ENCODE results near the gene SH3BP5. TPM values are rescaled to one million over a fixed set of nuclear protein-coding genes. Genes with fewer than 3 reads are reported as not detected.

The SH3BP5 gene
- total and polyA plus RNA-seq, 2 donors (not counting 1 experiment from before 2014, with no cell fraction given): 76.6 to 92.3 TPM

GRCh38 chr3:15341030-15341726 is 8.8 kb upstream of the SH3BP5 start:
- TF ChIP-seq, protein P1, sequence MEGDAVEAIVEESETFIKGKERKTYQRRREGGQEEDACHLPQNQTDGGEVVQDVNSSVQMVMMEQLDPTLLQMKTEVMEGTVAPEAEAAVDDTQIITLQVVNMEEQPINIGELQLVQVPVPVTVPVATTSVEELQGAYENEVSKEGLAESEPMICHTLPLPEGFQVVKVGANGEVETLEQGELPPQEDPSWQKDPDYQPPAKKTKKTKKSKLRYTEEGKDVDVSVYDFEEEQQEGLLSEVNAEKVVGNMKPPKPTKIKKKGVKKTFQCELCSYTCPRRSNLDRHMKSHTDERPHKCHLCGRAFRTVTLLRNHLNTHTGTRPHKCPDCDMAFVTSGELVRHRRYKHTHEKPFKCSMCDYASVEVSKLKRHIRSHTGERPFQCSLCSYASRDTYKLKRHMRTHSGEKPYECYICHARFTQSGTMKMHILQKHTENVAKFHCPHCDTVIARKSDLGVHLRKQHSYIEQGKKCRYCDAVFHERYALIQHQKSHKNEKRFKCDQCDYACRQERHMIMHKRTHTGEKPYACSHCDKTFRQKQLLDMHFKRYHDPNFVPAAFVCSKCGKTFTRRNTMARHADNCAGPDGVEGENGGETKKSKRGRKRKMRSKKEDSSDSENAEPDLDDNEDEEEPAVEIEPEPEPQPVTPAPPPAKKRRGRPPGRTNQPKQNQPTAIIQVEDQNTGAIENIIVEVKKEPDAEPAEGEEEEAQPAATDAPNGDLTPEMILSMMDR (IDR thresholded peaks at IDR 0.05): no peak
- TF ChIP-seq EZH2 (IDR thresholded peaks at IDR 0.05; ENCODE audit: borderline replicate concordance, insufficient read depth, low read depth, low read length, poor library complexity, severe bottlenecking): no peak
- peak overlapping the region; percentile 34 for H2AFZ ChIP-seq (ENCODE audit: insufficient read depth, low read depth, low read length, poor library complexity, severe bottlenecking)
- peaks cover 0 to 7% (median 1%) of the 10 kb centered on the region in 3 donors for H3K9me3 ChIP-seq (ENCODE audit: control extremely low read depth in 1 of 3, control insufficient read depth in 2 of 3, insufficient read depth in 1 of 3, low read length in 2 of 3)
- Mint-ChIP-seq H3K4me3 (peak overlapping the region; percentile 56), H3K4me1 (peaks cover 71% of the 10 kb centered on the region), H3K27ac (peak overlapping the region; percentile 76), H3K9me3 (ENCODE audit: insufficient read depth) (peaks cover 6% of the 10 kb centered on the region), H3K27me3 (no peaks in the 10 kb centered on the region)
- H3K27me3 ChIP-seq (replicated peaks in 1 of 4; ENCODE audit: control extremely low read depth in 1 of 4, control insufficient read depth in 3 of 4, insufficient read depth in 4 of 4, low read length in 3 of 4): no peaks in the 10 kb centered on the region
- DNase-seq (no peak), ATAC-seq (ENCODE audit: low read depth) (no peak)
- no peaks in the 10 kb centered on the region for H4K20me1 ChIP-seq (ENCODE audit: control insufficient read depth, insufficient read depth, low read length, poor library complexity, severe bottlenecking)
- peak overlapping the region in 1 of 2 donors; percentile 5 for H3K27ac ChIP-seq (ENCODE audit: low read length in 2 of 2)
- 86% methylated on average over 4 of the region's 6 CpGs for WGBS (ENCODE audit: insufficient coverage)
- peaks cover 72 to 78% of the 10 kb centered on the region in 2 donors for H3K4me1 ChIP-seq (ENCODE audit: control insufficient read depth in 2 of 2, insufficient read depth in 2 of 2, low read length in 2 of 2)
- intact Hi-C loops (cut with micrococcal nuclease): no loop called here
- CTCF ChIA-PET: interaction anchor here (1.0 to 2.1 kb wide), 2 partner anchors 21 to 73 kb away, joined by 5 read pairs; no protein-coding TSS in a partner anchor
- POLR2A ChIA-PET: no interaction called here
- no peak overlapping the region for H3K9ac ChIP-seq (ENCODE audit: low read length)
- H3K79me2 ChIP-seq (ENCODE audit: control insufficient read depth, insufficient read depth, low read length): peaks cover 19% of the 10 kb centered on the region
- peak overlapping the region; percentile 30 for H3K4me2 ChIP-seq (replicated peaks; ENCODE audit: low read depth, low read length, poor library complexity, severe bottlenecking)
- H3K4me3 ChIP-seq (ENCODE audit: control extremely low read depth in 1 of 5, extremely low read depth in 1 of 5, insufficient read depth in 1 of 5, low read depth in 2 of 5, low read length in 4 of 5): no peak overlapping the region
- H3K36me3 ChIP-seq (replicated peaks in 1 of 2; ENCODE audit: control extremely low read depth in 1 of 2, control insufficient read depth in 1 of 2, extremely low read depth in 1 of 2, insufficient read depth in 2 of 2, low read length in 1 of 2): no peaks in the 10 kb centered on the region

DNA sequence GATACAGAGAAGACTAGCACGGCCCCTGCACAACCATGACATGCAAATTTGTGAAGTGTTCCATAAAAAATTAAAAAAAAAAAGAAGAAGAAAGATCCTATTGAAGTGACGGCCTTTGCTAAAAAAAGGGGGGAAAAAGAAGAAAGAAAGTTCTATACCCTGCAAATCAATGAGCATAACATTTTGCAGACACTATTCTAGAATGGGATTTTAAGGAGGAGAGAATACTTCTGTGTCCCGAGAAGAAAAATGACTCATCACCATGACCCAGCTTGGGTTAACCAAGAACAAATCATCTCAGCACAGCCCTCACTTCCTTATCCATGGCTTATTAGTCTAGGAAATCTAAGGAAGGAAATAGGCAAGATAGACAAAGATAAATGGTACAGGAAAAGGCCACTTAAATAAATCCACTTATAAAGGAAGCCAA is 7.4 kb upstream of the SH3BP5 start:
- H3K4me1 ChIP-seq (ENCODE audit: control insufficient read depth in 2 of 2, insufficient read depth in 2 of 2, low read length in 2 of 2): peaks cover 59 to 64% of the 10 kb centered on the region in 2 donors
- intact Hi-C loops (cut with micrococcal nuclease): no loop called here
- Mint-ChIP-seq H3K27ac (peak overlapping the region; percentile 74), H3K9me3 (ENCODE audit: insufficient read depth) (peaks cover 6% of the 10 kb centered on the region), H3K4me3 (peak overlapping the region; percentile 68), H3K27me3 (no peaks in the 10 kb centered on the region), H3K4me1 (peaks cover 59% of the 10 kb centered on the region)
- no peaks in the 10 kb centered on the region for H4K20me1 ChIP-seq (ENCODE audit: control insufficient read depth, insufficient read depth, low read length, poor library complexity, severe bottlenecking)
- ChIA-PET POLR2A (no interaction called here), CTCF (no interaction called here)
- H3K9ac ChIP-seq (ENCODE audit: low read length): peak overlapping the region; percentile 9
- peak overlapping the region; percentile 52 for H3K4me2 ChIP-seq (replicated peaks; ENCODE audit: low read depth, low read length, poor library complexity, severe bottlenecking)
- H3K9me3 ChIP-seq (ENCODE audit: control extremely low read depth in 1 of 3, control insufficient read depth in 2 of 3, insufficient read depth in 1 of 3, low read length in 2 of 3): peaks cover 0 to 7% (median 0%) of the 10 kb centered on the region in 3 donors
- no peak overlapping the region for H3K27ac ChIP-seq (ENCODE audit: low read length in 2 of 2)
- no peaks in the 10 kb centered on the region for H3K36me3 ChIP-seq (replicated peaks in 1 of 2; ENCODE audit: control extremely low read depth in 1 of 2, control insufficient read depth in 1 of 2, extremely low read depth in 1 of 2, insufficient read depth in 2 of 2, low read length in 1 of 2)
- no peak overlapping the region for H3K4me3 ChIP-seq (ENCODE audit: control extremely low read depth in 1 of 5, extremely low read depth in 1 of 5, insufficient read depth in 1 of 5, low read depth in 2 of 5, low read length in 4 of 5)
- no CpG with 5 or more reads among the region's 3 CpGs for WGBS (ENCODE audit: insufficient coverage)
- no peak overlapping the region for H2AFZ ChIP-seq (ENCODE audit: insufficient read depth, low read depth, low read length, poor library complexity, severe bottlenecking)
- no peaks in the 10 kb centered on the region for H3K27me3 ChIP-seq (replicated peaks in 1 of 4; ENCODE audit: control extremely low read depth in 1 of 4, control insufficient read depth in 3 of 4, insufficient read depth in 4 of 4, low read length in 3 of 4)
- H3K79me2 ChIP-seq (ENCODE audit: control insufficient read depth, insufficient read depth, low read length): peaks cover 26% of the 10 kb centered on the region
- peak; percentile 31 for ATAC-seq (ENCODE audit: low read depth)
- TF ChIP-seq, protein P1 (IDR thresholded peaks at IDR 0.05): no peak
- no peak for DNase-seq

Measured in B cell (primary cell).